ENCODE data around the gene FCSK.

The FCSK gene

GRCh38 chr16:70457446-70458166 lies 3.2 kb downstream of the FCSK start:
- DNase-seq = no peak

GRCh38 chr16:70460737-70461261 lies 6.4 kb downstream of the FCSK start:
- DNase-seq = no peak

- no peak for DNase-seq
These were observed 8.8 kb downstream of the FCSK start for GRCh38 chr16:70463235-70463634.

GRCh38 chr16:70465999-70466804 lies 11.8 kb downstream of the FCSK start:
- DNase-seq = no peak

GRCh38 chr16:70466805-70467076 lies 12.3 kb downstream of the FCSK start:
- no peak for DNase-seq

- no peak for DNase-seq
These were observed 12.7 kb downstream of the FCSK start for GRCh38 chr16:70467113-70467512.

- DNase-seq = no peak
These were observed 13.2 kb downstream of the FCSK start for GRCh38 chr16:70467608-70468007.

GRCh38 chr16:70468776-70469525 lies 14.6 kb downstream of the FCSK start:
- DNase-seq = no peak

- no peak for DNase-seq
These were observed 15.9 kb downstream of the FCSK start for GRCh38 chr16:70470141-70470926.

GRCh38 chr16:70470927-70471341 lies 16.5 kb downstream of the FCSK start:
- no peak for DNase-seq

- DNase-seq = no peak
These were observed 18.5 kb downstream of the FCSK start for GRCh38 chr16:70472786-70473433.

- DNase-seq = no peak
These were observed 19.3 kb downstream of the FCSK start for GRCh38 chr16:70473446-70474319.

GRCh38 chr16:70474320-70475053 lies 20.1 kb downstream of the FCSK start:
- no peak for DNase-seq

- DNase-seq = no peak
These were observed 20.9 kb downstream of the FCSK start for GRCh38 chr16:70475054-70475871.

GRCh38 chr16:70476272-70477020 lies 22.1 kb downstream of the FCSK start:
- no peak for DNase-seq

- no peak for DNase-seq
These were observed 23.8 kb downstream of the FCSK start for GRCh38 chr16:70478169-70478568.

GRCh38 chr16:70478912-70479341 lies 24.5 kb downstream of the FCSK start:
- no peak for DNase-seq
